Activated T-cell treated with anti-CD3 and anti-CD28 coated beads, Interleukin-2, amount 50 U/mL, for 24 hours (primary cell): Measurements from ENCODE around the gene NAGLU.
A peak's percentile ranks its signal among the peaks of the same experiment; 100 is the strongest.
"Not testable (repeated sequence)": the region's sequence is repeated elsewhere in the genome, so short reads cannot be mapped to it uniquely, and the experiment has no call there.

ENCODE experiments used
- DNase-seq: peaks from one replicate; pipeline ENCODE4 v3.0.0-alpha.2; 2020
- H3K27ac Mint-ChIP-seq: 2 replicates; pipeline ENCODE4 v1.8.0; 2020; ENCODE audit warnings: mild to moderate bottlenecking, mixed read lengths
- H3K27me3 Mint-ChIP-seq: 2 replicates; pipeline ENCODE4 v1.8.0; 2020; ENCODE audit warnings: mixed read lengths
- H3K36me3 Mint-ChIP-seq: 2 replicates; pipeline ENCODE4 v1.8.0; 2020; ENCODE audit warnings: low read depth, mixed read lengths
- H3K4me1 Mint-ChIP-seq: 2 replicates; pipeline ENCODE4 v1.8.0; 2020; ENCODE audit warnings: low read depth, mixed read lengths
- H3K4me3 Mint-ChIP-seq: 2 replicates; pipeline ENCODE4 v1.8.0; 2020; ENCODE audit warnings: mild to moderate bottlenecking, moderate library complexity, mixed read lengths
- H3K9me3 Mint-ChIP-seq: 2 replicates; pipeline ENCODE4 v1.8.0; 2020; ENCODE audit warnings: mixed read lengths

The NAGLU gene

DNA sequence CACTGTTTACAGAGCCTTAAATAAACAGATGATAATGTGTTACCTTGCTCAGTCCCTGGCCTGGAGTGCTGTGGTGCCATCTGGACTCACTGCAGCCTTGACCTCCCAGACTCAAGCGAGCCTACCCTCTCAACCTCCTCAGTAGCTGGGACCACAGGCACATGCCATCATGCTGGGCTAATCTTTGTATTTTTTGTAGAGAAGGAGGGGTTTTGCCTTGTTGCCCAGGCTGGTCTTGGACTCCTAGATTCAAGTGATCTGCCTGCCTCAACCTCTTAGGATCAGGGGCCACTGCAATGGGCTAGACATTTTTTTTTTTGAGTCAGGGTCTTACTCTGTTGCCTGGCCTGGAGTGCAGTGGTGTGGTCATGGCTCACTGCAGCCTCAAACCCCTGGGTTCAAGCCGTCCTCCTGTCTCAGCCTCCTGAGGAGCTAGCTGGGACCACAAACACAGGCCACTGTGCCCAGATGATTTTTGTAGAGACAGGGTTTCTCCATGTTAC is 5.0 kb upstream of the NAGLU start:
- Mint-ChIP-seq H3K9me3 (no peaks in the 10 kb centered on the region), H3K36me3 (peaks cover 2% of the 10 kb centered on the region), H3K27ac (no peak overlapping the region), H3K4me3 (no peak overlapping the region), H3K4me1 (peaks cover 45% of the 10 kb centered on the region), H3K27me3 (no peaks in the 10 kb centered on the region)
- no peak for DNase-seq

DNA sequence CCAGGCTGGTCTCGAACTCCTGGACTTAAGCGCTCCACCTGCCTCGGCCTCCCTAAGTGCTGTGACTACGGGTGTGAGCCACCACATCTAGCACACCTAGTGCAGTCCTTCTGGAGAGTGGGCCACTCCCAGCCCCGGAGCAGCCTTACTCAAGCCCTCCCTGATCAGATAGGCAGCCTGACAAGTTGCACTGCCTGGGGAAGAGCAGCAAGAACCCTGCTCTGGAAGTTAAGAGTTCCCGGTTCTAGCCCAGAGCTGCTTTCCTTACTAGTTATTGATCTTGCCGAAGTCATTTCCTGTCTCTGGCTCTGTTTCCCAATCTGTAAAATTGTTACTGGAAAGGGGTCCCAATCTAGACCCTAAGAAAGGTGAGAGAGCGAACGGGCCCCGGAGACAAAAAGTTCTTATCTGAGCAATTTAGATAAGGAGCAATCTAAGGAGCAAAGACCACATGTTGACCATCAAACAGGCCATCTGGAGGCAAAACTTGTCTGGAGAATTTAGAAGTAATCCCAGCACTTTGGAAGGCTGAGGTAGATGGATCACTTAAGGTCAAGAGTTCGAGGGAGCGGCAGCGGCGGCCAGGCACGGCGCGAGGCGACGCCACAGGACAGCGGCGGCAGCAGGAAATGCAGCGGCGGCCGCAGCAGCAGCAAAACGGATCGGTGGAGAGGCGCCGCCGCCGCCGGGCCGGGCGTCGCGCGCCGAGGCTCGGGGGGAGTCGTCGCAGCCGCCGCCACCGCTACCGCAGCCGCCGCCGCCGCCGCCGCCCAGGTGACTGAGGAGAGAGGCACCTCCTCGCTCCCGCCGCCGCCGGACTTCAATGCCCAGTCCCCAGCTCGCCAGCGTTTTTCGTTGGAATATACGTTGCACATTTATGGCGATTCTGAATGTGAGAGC is 4.3 kb upstream of the NAGLU start:
- Mint-ChIP-seq H3K4me1 (peaks cover 47% of the 10 kb centered on the region), H3K9me3 (no peaks in the 10 kb centered on the region), H3K4me3 (peak overlapping the region; percentile 72), H3K36me3 (peaks cover 4% of the 10 kb centered on the region), H3K27me3 (no peaks in the 10 kb centered on the region), H3K27ac (peak overlapping the region; percentile 63)
- DNase-seq, result peak; percentile 72

DNA sequence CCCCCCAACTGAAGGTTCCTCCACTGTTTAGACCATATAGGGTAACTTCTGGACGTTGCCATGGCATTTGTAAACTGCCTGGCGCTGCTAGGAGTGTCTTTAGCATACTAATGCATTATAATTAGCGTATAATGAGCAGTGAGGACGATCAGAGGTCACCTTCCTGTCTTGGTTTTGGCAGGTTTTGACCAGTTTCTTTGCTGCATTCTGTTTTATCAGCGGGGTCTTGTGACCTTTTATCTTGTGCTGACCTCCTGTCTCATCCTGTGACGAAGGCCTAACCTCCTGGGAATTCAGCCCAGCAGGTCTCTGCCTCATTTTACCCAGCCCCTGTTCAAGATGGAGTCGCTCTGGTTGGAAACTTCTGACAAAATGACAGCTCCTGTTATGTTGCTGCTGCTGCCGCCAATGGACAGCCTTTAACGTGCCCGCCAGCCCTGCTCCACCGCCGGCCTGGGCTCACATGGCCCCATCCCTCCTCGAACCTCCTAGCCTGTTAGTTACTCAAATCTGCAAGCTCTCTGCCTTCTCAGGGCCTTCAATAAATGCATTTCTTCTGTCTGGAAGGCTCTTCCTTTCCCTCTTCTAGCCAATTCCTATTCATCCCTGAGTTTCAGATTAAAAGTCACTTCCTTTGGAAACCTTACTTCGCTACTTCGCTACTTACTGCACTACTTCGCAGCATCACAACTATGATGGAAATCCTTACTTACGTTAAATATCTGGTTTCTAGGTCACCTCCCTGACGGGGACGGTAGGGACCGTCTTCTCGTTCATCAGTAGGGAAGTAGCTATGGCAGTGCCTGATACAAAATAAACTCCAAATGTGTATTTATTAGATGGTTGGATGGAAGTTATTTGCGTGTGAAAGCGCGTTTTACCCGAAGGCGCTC is 640 bp upstream of the NAGLU start:
- no peak for DNase-seq
- Mint-ChIP-seq H3K4me1 (peaks cover 45% of the 10 kb centered on the region), H3K27me3 (no peaks in the 10 kb centered on the region), H3K27ac (peak overlapping the region; percentile 88), H3K9me3 (no peaks in the 10 kb centered on the region), H3K36me3 (peaks cover 23% of the 10 kb centered on the region), H3K4me3 (peak overlapping the region; percentile 83)

DNA sequence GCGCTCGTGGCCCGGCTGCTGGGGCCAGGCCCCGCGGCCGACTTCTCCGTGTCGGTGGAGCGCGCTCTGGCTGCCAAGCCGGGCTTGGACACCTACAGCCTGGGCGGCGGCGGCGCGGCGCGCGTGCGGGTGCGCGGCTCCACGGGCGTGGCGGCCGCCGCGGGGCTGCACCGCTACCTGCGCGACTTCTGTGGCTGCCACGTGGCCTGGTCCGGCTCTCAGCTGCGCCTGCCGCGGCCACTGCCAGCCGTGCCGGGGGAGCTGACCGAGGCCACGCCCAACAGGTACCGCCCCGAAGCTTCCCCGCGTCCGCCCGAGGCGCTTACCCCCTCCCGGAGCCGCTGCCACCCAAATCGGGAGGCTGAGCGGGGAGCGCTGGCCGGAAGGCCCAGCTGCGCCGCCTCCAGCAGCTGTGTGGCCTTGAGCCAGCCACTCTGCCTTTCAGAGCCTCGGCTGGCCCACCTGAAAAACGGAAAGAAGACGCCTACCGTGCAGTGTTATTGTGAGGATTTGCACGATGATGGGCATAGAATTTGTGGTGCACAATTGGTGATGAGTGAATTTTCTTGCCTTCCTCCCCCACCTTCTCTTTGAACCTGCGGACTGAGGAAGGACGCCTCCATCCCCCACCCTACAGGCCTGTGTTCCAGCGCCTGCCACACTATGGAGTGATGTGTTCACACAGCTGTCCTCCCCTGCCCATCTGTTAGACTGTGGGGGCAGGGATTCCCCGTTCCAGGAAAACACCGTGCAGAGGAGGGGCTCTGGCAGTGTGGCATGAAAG is 523 bp downstream of the NAGLU start:
- H3K9me3 Mint-ChIP-seq, result no peaks in the 10 kb centered on the region
- peak; percentile 87 for DNase-seq
- H3K4me3 Mint-ChIP-seq, result peak overlapping the region; percentile 88
- peak overlapping the region; percentile 88 for H3K27ac Mint-ChIP-seq
- peaks cover 45% of the 10 kb centered on the region for H3K4me1 Mint-ChIP-seq
- no peaks in the 10 kb centered on the region for H3K27me3 Mint-ChIP-seq
- H3K36me3 Mint-ChIP-seq, result peaks cover 32% of the 10 kb centered on the region

DNA sequence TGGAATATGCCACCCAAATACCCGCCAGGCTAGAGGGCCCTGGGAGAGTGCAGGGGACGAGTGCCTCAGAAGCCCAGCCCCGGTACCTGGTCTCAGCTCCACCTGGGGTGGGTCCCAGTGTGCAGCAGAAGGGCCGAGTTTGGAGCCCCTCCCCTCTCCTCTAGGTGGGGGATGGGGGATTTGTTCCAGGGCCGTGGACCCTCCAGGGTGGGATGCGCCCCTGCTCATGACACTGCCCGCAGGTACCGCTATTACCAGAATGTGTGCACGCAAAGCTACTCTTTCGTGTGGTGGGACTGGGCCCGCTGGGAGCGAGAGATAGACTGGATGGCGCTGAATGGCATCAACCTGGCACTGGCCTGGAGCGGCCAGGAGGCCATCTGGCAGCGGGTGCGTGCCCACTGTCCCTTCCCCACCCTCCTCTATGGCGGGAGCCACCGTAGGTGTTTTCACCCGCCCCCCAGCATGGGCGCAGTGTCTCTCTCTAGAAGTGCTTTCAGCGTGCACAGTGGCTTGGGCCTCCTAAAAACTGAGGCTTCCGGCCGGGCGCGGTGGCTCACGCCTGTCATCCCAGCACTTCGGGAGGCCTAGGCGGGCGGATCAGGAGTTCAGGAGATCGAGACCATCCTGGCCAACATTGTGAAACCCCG is 1.2 kb downstream of the NAGLU start:
- peak overlapping the region; percentile 88 for H3K27ac Mint-ChIP-seq
- H3K9me3 Mint-ChIP-seq, result no peaks in the 10 kb centered on the region
- no peak for DNase-seq
- peaks cover 41% of the 10 kb centered on the region for H3K4me1 Mint-ChIP-seq
- H3K27me3 Mint-ChIP-seq, result no peaks in the 10 kb centered on the region
- H3K4me3 Mint-ChIP-seq, result peak overlapping the region; percentile 88
- peaks cover 33% of the 10 kb centered on the region for H3K36me3 Mint-ChIP-seq

DNA sequence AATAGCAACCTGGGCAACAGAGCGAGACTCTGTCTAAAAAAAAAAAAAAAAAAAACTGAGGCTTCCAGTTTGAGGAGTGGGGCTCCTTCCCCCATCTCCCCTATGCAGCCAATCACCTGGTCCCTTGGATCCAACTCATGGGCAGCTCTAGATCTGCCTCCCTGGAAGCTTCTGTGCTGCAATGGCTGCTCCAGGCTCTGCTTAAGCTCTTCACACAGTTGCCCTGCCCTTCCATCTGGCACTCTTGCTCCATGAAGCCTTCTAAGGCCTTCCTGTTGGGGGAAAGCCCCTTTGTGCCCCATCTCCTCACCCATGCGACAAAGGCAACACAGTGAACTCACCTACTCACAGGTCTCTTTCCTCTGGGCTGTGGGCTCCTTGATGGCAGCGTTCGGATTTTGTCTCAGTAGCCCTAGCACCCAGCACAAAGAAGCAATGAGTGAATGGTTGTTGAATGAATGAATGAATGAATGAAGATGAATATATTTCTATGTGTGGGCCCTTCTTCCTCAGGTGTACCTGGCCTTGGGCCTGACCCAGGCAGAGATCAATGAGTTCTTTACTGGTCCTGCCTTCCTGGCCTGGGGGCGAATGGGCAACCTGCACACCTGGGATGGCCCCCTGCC is 1.9 kb downstream of the NAGLU start:
- no peaks in the 10 kb centered on the region for H3K9me3 Mint-ChIP-seq
- no peaks in the 10 kb centered on the region for H3K27me3 Mint-ChIP-seq
- peak overlapping the region; percentile 9 for H3K27ac Mint-ChIP-seq
- H3K36me3 Mint-ChIP-seq, result peaks cover 37% of the 10 kb centered on the region
- H3K4me1 Mint-ChIP-seq, result peaks cover 41% of the 10 kb centered on the region
- DNase-seq, result no peak
- H3K4me3 Mint-ChIP-seq, result peak overlapping the region; percentile 88

DNA sequence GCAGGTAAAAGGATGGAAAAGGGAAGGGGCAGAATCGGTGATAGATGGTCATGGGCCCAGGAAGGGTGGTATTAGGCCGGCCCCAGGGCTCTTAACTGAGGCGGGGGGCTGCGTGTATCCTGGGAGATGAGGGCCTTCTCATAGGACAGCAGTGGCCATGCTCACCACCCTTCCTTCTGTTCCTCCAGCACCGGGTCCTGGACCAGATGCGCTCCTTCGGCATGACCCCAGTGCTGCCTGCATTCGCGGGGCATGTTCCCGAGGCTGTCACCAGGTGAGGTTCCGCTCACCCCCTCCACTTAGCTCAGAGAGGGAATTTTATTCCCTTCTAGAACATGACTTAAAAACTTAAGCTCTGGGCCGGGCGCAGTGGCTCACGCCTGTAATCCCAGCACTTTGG is 2.4 kb downstream of the NAGLU start:
- DNase-seq, result no peak
- Mint-ChIP-seq H3K27ac (no peak overlapping the region), H3K27me3 (no peaks in the 10 kb centered on the region), H3K9me3 (no peaks in the 10 kb centered on the region), H3K4me3 (no peak overlapping the region), H3K36me3 (peaks cover 41% of the 10 kb centered on the region), H3K4me1 (peaks cover 41% of the 10 kb centered on the region)

DNA sequence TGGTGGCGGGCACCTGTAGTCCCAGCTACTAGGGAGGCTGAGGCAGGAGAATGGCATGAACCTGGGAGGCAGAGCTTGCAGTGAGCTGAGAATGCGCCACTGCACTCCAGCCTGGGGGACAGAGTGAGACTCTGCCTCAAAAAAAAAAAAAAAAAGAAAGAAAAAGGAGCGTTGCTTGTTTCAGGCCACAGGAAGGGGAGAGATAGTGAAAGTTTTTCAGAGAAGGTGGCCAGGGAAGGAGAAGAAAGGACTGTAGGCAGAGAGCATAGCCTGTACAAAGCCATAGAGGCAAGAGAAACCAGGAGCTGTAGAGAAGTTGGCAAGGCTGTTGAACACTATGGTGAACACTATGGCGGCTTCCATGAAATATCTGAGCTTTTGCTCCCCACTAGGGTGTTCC is 4.5 kb downstream of the NAGLU start:
- DNase-seq, H3K27me3 Mint-ChIP-seq, H3K9me3 Mint-ChIP-seq, H3K4me3 Mint-ChIP-seq: not testable (repeated sequence)
- H3K27ac Mint-ChIP-seq, result peak overlapping the region; percentile 35
- peaks cover 36% of the 10 kb centered on the region for H3K4me1 Mint-ChIP-seq
- H3K36me3 Mint-ChIP-seq, result peaks cover 52% of the 10 kb centered on the region

DNA sequence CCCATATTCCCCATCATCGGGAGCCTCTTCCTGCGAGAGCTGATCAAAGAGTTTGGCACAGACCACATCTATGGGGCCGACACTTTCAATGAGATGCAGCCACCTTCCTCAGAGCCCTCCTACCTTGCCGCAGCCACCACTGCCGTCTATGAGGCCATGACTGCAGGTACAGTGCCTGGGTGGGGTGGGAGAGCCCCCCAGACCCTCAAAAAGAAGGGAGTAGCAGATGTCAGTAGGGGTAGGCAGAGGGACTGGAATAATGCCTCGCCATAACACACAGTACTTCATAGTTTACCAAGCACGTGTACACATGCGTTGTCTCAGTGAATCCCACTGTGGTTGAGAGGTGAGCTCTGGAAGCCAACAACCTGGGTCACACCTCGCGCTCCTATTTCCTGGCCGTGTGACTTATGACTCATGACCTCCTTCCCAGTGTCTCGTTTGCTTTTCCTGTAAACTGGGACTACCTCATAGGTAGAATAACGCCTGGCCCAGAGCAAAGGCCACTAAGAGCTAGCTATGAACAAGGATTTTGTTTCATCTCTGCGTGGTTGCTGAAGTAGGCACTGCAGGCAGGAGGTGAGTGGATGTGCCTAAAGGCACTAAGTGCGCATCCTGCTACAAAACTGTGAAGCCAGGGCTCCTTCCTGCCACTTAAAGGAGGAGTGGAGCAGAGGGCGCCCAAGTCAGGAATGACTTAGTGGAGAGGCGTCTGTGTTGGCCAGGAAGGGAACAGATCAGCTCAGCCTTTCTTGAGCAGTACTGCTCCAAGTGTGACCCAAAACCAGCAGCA is 5.2 kb downstream of the NAGLU start:
- Mint-ChIP-seq H3K4me1 (peaks cover 32% of the 10 kb centered on the region), H3K4me3 (no peak overlapping the region), H3K27ac (peak overlapping the region; percentile 35), H3K9me3 (no peaks in the 10 kb centered on the region), H3K36me3 (peaks cover 50% of the 10 kb centered on the region), H3K27me3 (no peaks in the 10 kb centered on the region)
- DNase-seq, result no peak

DNA sequence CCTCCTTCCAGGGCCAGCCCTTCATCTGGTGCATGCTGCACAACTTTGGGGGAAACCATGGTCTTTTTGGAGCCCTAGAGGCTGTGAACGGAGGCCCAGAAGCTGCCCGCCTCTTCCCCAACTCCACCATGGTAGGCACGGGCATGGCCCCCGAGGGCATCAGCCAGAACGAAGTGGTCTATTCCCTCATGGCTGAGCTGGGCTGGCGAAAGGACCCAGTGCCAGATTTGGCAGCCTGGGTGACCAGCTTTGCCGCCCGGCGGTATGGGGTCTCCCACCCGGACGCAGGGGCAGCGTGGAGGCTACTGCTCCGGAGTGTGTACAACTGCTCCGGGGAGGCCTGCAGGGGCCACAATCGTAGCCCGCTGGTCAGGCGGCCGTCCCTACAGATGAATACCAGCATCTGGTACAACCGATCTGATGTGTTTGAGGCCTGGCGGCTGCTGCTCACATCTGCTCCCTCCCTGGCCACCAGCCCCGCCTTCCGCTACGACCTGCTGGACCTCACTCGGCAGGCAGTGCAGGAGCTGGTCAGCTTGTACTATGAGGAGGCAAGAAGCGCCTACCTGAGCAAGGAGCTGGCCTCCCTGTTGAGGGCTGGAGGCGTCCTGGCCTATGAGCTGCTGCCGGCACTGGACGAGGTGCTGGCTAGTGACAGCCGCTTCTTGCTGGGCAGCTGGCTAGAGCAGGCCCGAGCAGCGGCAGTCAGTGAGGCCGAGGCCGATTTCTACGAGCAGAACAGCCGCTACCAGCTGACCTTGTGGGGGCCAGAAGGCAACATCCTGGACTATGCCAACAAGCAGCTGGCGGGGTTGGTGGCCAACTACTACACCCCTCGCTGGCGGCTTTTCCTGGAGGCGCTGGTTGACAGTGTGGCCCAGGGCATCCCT is 7.4 kb downstream of the NAGLU start:
- Mint-ChIP-seq H3K4me1 (peaks cover 19% of the 10 kb centered on the region), H3K27me3 (no peaks in the 10 kb centered on the region), H3K36me3 (peaks cover 41% of the 10 kb centered on the region), H3K9me3 (no peaks in the 10 kb centered on the region), H3K27ac (peak overlapping the region; percentile 67), H3K4me3 (no peak overlapping the region)
- DNase-seq, result no peak

DNA sequence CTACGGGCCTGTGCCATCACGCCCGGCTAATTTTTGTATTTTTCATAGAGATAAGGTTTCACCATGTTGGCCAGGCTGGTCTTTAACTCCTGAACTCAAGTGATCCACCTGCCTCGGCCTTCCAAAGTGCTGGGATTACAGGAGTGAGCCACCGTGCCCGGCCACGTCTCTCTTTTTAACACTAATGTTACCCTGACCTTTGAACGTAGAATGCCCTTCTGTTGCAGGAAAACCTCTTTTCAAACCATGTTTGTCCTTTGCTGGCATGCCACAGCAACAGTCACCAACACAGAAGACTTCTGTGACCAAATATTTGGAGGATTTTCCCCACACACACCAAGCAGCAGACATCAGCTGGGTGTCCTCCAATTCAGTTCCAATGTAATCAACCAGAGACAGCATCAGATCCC is 8.8 kb downstream of the NAGLU start:
- no peak overlapping the region for H3K4me3 Mint-ChIP-seq
- peaks cover 32% of the 10 kb centered on the region for H3K36me3 Mint-ChIP-seq
- no peaks in the 10 kb centered on the region for H3K27me3 Mint-ChIP-seq
- H3K9me3 Mint-ChIP-seq, result no peaks in the 10 kb centered on the region
- peaks cover 24% of the 10 kb centered on the region for H3K4me1 Mint-ChIP-seq
- H3K27ac Mint-ChIP-seq, result no peak overlapping the region
- no peak for DNase-seq
